NCI-H187 treated with DMSO at 0.1 percent for 48 hours (cell line): ENCODE results near the gene TNIP1.

ENCODE experiments used
- DNase-seq: peaks from one replicate; lab custom pipeline; 2025; lab: John Stamatoyannopoulos, UW

The TNIP1 gene

GRCh38 chr5:151083081-151083676, 2.3 kb upstream of the TNIP1 start:
- DNase-seq, result peak; percentile 32

GRCh38 chr5:151082282-151082902, 1.6 kb upstream of the TNIP1 start:
- no peak for DNase-seq

DNA sequence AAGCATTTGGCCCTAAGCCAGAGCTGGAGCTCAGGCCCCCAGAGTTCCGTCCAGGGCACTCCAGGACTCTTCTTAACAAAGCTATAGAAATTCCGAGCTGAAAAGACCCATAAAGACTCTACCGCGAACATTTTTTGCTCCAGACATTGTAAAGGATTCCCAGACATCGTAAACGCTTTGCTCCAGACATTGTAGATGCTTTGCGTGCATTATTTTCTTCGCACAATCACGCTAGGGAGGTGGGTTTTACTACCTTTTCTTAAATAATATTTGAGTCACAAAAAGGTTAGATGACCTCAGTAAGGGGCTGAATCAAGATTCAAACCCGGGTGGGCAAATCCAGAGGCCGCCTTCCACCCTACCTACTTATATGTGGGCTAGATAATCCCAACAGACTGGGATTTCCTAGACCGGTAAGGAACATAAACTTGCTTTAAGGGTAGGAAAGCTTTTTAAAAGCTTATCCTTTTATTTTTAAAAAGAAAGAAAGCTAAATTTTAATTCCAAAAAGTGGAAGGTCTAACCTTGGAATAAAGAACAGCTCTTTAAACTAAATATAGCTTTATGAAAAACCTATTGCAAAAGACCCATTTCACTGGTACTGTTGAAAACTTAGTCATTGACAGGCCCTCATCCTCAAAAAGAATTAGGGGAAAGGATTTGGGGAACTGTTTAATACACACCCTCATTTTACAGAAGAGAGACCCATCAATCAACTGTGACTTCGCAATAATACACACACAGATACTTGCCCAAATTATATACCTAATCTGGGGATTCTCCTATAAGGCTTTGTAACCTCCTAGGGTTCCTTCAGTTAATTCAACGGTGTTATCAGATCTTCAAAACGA, 822 bp upstream of the TNIP1 start:
- DNase-seq, result no peak

- DNase-seq, result no peak
Measured at GRCh38 chr5:151079838-151080612, 809 bp downstream of the TNIP1 start.

DNA sequence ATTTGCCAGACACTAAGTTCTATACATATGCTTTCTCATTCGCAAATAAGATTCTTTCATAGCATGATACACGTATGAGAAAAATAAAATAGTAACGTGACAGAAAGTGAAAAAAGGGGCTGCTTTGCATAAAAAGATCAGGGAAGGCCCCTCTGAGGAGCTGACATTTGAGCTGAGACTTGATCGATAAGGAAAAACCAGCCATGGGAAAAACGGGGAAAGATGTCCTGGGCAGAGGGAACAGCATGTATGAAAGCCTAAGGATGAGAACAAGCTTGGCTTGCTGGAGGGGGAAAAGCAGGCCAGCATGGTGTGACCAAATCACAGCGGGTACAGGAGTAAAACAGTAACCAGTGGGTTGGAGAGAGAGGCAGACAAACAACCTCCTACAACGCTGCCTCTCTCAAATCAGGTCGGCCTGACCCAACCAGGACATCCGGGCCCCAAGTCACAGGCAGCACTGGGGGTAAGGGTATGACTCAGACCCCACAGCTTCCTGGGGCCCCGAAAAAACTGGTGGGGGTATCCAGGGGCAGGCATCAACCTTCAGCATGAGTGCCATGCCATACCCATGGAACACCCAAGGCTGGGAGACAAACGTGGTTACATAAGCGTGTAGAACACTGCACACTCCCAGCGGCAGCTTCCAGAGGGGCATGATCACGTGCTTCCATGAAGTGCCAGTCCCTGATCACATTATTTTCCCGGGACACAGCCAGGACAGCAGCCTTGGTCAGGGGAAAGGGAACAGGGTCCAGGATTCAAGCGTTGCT, 2.2 kb downstream of the TNIP1 start:
- DNase-seq, result no peak

DNA sequence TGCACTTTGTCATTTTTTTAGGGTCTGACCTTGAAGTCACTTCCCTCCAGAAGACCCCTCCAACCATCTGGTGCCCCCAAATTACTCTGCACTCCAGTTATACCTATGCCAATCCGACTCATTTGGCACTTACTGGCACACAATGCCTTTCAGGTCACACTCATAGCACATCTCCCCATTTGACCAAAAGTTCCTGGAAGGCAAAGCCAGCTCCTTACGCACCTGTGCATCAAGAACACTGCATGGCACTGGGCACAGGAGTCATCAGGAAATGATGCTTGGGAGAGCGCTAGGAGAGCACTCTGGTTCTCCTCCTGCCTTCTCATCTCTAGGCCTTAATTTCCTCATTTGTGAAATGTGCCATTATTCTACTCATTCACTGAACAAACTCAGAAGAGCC, 2.9 kb downstream of the TNIP1 start:
- DNase-seq, result no peak

- DNase-seq, result no peak
Measured at GRCh38 chr5:151077419-151077818, 3.4 kb downstream of the TNIP1 start.

DNA sequence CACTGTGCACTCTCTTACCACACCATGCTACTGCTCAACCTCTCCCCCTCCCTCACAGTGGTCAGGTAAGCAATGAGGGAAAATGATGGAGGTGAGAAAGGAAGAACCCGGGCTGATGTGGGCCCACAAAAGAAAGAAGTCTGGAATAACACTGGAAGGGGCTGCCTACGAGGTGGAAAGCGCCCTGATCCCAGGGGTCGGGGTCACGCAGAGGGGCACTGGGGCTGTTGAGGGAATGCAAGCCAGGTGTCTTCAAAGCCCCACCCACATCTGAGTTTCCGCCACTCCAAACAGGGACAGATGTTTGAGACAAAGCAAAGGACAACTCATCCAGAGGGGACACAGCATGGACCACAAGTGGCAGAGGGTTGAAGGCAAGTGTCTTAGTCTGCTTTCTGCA, 4.2 kb downstream of the TNIP1 start:
- DNase-seq, result no peak

DNA sequence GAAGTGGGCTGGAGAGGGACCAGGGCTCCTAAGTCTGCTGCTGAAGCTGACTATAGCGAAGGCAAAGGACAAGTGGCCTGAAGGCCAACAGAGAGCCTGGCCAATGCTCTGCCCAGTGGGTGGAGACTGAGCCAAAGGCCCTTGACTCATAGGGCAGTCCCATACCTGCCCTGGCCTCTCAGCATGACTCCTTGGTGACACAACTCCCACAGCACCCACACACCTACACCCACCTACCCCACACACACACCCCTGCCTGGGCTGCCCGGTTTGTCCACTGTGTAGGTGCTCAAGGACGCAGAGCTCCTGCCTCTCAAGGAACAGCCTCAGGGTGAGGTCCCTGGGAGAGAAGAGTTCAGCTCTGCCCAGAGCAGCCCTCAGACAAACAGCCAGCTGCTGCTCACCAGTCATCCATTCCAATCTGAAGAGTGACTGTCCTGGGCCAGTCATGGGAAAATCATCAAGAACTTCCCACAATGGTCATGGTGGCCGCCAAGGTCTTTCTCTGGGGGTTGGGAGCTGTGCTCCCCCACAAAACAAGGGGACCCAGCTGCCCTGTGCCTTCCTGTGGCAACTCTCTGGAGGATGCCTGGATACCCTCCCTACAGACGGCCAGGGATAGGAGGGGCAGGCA, 5.0 kb downstream of the TNIP1 start:
- DNase-seq, result no peak

DNA sequence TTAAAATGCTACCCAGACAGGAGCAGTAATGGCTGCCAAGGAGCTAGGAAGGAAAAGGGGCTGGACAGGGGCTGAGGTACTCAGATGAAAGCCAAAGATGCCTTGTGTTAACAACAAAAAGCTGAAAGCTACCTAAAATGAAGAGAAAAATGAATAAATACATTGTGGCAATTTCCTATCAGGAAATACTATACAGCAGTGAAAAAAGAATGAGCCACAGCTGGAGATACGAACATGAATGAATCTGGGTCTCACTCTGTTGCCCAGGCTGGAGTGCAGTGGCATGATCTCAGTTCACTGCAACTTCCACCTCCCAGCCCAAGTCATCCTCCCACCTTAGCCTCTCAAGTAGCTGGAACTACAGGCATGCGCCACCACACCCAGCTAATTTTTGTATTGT, 6.3 kb downstream of the TNIP1 start:
- DNase-seq, result no peak

DNA sequence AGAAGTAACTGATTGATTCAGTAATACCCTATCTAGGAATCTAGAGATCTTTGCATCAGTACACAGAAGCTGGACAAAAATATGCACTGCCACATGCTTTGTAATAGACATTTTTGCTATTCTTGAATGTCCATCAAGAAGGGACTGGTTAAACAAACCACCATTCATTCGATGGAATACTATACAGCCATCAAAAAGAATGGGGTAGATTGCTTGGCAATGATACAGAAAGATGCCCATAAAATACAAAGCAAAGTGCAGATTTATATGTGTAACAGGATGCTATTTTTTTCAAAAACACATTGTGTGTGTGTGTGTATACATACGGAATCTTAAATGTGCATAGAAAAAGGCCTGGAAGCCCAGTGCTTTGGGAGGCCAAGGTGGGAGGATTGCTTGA, 7.6 kb downstream of the TNIP1 start:
- no peak for DNase-seq

GRCh38 chr5:151072630-151073025, 8.2 kb downstream of the TNIP1 start:
- no peak for DNase-seq

GRCh38 chr5:151071848-151072629, 8.8 kb downstream of the TNIP1 start:
- DNase-seq, result no peak

DNA sequence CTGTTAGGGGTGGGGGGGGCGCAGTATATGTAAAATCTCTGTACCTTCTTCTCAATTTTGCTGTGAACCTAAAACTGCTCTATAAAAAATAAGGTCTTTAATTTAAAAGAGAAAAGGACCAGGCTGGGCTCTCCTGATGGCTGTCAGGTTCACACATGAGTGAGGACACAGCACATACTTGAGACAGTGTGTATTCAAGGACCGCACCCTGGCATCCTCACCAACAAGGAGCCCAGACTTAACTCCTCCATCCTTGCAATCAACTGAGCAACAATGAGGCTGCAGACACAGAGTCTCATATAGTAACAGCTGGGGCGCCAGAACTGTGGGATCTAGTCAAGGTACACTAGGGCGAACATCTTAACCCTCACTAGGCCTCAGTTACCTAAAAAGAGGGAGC, 9.8 kb downstream of the TNIP1 start:
- no peak for DNase-seq

DNA sequence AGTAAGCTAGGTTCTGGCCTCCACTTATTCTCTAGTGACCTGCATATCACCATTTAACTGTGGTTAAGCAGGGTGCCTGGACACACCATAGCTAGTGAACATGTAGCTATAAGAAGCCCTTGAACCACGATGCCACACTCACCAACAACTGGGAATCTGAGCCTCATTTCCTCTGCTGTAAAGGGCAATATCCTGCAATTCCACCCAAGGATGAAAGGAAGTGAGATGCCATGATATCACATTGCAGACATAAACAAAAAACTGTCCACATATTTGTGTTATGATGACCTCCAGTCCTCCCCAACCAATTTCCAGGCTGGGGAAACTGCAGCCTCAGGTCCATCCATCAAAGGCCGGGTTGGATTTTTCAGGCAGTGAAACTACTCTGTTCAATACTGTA, 10.4 kb downstream of the TNIP1 start:
- DNase-seq, result no peak

GRCh38 chr5:151068433-151069197, 12.2 kb downstream of the TNIP1 start:
- no peak for DNase-seq

GRCh38 chr5:151067632-151068432, 13.0 kb downstream of the TNIP1 start:
- DNase-seq, result no peak

DNA sequence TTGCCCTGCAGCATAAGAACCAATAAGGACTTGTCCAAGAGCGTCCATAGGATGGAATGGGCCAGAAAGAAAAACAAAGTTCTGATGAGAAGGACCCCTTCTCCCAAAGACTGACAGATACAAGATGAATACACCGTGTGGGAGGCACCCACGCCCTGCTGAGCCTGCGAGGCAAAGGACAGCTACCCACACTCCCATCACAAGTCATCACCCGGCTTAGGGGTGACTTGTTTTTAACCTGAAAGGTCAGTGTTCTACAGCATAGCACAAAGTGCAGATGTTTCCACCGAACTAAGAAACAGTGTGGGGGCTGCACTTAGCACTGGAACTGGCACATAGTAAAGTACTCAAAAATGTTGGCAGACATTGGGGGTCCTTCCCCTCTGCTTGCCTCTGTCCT, 13.9 kb downstream of the TNIP1 start:
- no peak for DNase-seq

- DNase-seq, result no peak
Measured at GRCh38 chr5:151065609-151066008, 15.2 kb downstream of the TNIP1 start.
